HepG2 (cell line): ENCODE results near the gene POSTN. TPM values are rescaled to one million over a fixed set of nuclear protein-coding genes. Genes with fewer than 3 reads are reported as not detected.

Experiments used
- ATAC-seq: fragments of 200-7000 bp; cut with Tn5 transposase; 3 replicates; pipeline ENCODE4 v1.9.1; 2020; ENCODE audit warnings: mild to moderate bottlenecking, moderate library complexity
- BruUV-seq: library from RNA; stranded (reverse); fragments of 400-500 nt; replicated peaks from 2 replicates; lab custom pipeline; 2021; lab: Mats Ljungman, UMichigan
- CTCF ChIA-PET: fragments of 300-600 bp; formaldehyde crosslinking; extraction: SDS; loops from one replicate; lab custom pipeline; 2021; ENCODE audit warnings: low total read pairs, inconsistent platforms, low intra/inter-chr PET ratio; lab: Yijun Ruan, JAX
- POLR2A ChIA-PET: fragments of 350-600 bp; sonication (Branson Sonifier 250); formaldehyde crosslinking; loops from one replicate; lab custom pipeline; 2020; ENCODE audit warnings: antibody characterized with exemption, inconsistent platforms; lab: Yijun Ruan, JAX
- DNase-seq: peaks from one replicate; pipeline ENCODE4 v3.0.0-alpha.2; 2015; ENCODE audit warnings: low spot score
- FAIRE-seq: peaks from 3 replicates; lab custom pipeline; 2011; peaks lifted over from hg19 to GRCh38; lab: Jason Lieb, UNC
- H2AFZ ChIP-seq: one replicate; pipeline ENCODE4 v1.6.1; 2011; ENCODE audit warnings: low read length, inconsistent platforms
- H3K27ac ChIP-seq: fragments of 300-600 bp; 3 replicates; pipeline ENCODE4 v1.8.0; 2011; ENCODE audit warnings: mixed run types, mild to moderate bottlenecking, mixed read lengths, low read length, inconsistent platforms; ENCODE audit not compliant: insufficient read depth; ENCODE audit errors: extremely low read length
- H3K27me3 ChIP-seq, 2 experiments: fragments of 200-600 bp in 1 of 2; 2 replicates in 1 of 2; 3 replicates in 1 of 2; pipeline versions ENCODE4 v1.6.0 to v1.8.0; 2011; ENCODE audit warnings: low read length in 2 of 2, mild to moderate bottlenecking in 2 of 2, moderate library complexity in 2 of 2, inconsistent platforms in 1 of 2; ENCODE audit not compliant: insufficient read depth in 2 of 2, control insufficient read depth in 1 of 2
- H3K36me3 ChIP-seq, 2 experiments: fragments of 200-600 bp in 1 of 2; replicated peaks in 1 of 2; 2 replicates in 1 of 2; 3 replicates in 1 of 2; pipeline versions ENCODE4 v1.5.1 to v1.8.0; 2011; ENCODE audit warnings: low read length in 2 of 2, inconsistent platforms in 1 of 2; ENCODE audit not compliant: insufficient read depth in 2 of 2, control insufficient read depth in 1 of 2
- H3K4me1 ChIP-seq: 2 replicates; pipeline ENCODE4 v1.5.1; 2012; ENCODE audit warnings: low read length, inconsistent platforms; ENCODE audit not compliant: insufficient read depth
- H3K4me2 ChIP-seq: 2 replicates; pipeline ENCODE4 v1.6.0; 2011; ENCODE audit warnings: low read depth, low read length, inconsistent platforms
- H3K4me3 ChIP-seq, 3 experiments: fragments of 200-600 bp in 1 of 3; sonication (generic), shearing (Covaris generic) in 1 of 3; replicated peaks in 1 of 3; 2 replicates each; pipeline ENCODE4 v1.5.1; 2011 to 2016; ENCODE audit warnings: low read length in 3 of 3, inconsistent platforms in 2 of 3, low read depth in 2 of 3, mild to moderate bottlenecking in 2 of 3, control low read depth in 1 of 3, mixed read lengths in 1 of 3; ENCODE audit not compliant: insufficient read depth in 1 of 3
- H3K79me2 ChIP-seq: one replicate; pipeline ENCODE4 v1.6.1; 2011; ENCODE audit warnings: low read length, inconsistent platforms; ENCODE audit not compliant: insufficient read depth
- H3K9ac ChIP-seq: 2 replicates; pipeline ENCODE4 v1.6.0; 2011; ENCODE audit warnings: mild to moderate bottlenecking, low read depth, low read length, inconsistent platforms; ENCODE audit not compliant: insufficient read depth
- H3K9me3 ChIP-seq: 2 replicates; pipeline ENCODE4 v1.5.1; 2012; ENCODE audit warnings: mild to moderate bottlenecking, low read length
- H4K20me1 ChIP-seq: 2 replicates; pipeline ENCODE4 v1.6.0; 2011; ENCODE audit warnings: inconsistent platforms, mild to moderate bottlenecking, low read length, moderate library complexity; ENCODE audit not compliant: insufficient read depth
- CTCF ChIP-seq: sonication (generic); formaldehyde crosslinking; IDR thresholded peaks from 2 replicates; pipeline ENCODE4 v1.5.0; 2020; ENCODE audit warnings: mild to moderate bottlenecking, missing genetic modification reagents, moderate library complexity
- E2F5 ChIP-seq: sonication (generic); formaldehyde crosslinking; conservative IDR thresholded peaks from 2 replicates; pipeline ENCODE4 v1.4.0; 2020; ENCODE audit warnings: missing genetic modification reagents
- GTF3A ChIP-seq: sonication (generic); formaldehyde crosslinking; conservative IDR thresholded peaks from 2 replicates; pipeline ENCODE4 v1.4.0; 2020; ENCODE audit warnings: mild to moderate bottlenecking, missing genetic modification reagents
- HDAC1 ChIP-seq: sonication (generic); formaldehyde crosslinking; IDR thresholded peaks from 2 replicates; pipeline ENCODE4 v1.5.1; 2020; ENCODE audit warnings: mild to moderate bottlenecking, missing genetic modification reagents
- HDAC6 ChIP-seq: fragments of 200-600 bp; sonication (generic); IDR thresholded peaks from 2 replicates; pipeline ENCODE4 v1.7.0; 2017; ENCODE audit warnings: mild to moderate bottlenecking, antibody characterized with exemption, low read length, low read depth
- PITX1 ChIP-seq: sonication (generic); formaldehyde crosslinking; IDR thresholded peaks from 2 replicates; pipeline ENCODE4 v1.5.1; 2020; ENCODE audit warnings: mild to moderate bottlenecking, missing genetic modification reagents
- SOX5 ChIP-seq: IDR thresholded peaks from 2 replicates; pipeline ENCODE4 v1.6.1; 2016; ENCODE audit warnings: borderline replicate concordance
- TBX2 ChIP-seq: sonication (generic); formaldehyde crosslinking; IDR thresholded peaks from 2 replicates; pipeline ENCODE4 v1.5.0; 2020; ENCODE audit warnings: missing genetic modification reagents, mild to moderate bottlenecking, borderline replicate concordance
- THAP7 ChIP-seq: sonication (generic); formaldehyde crosslinking; IDR thresholded peaks from 2 replicates; pipeline ENCODE4 v1.8.1; 2023; ENCODE audit warnings: mild to moderate bottlenecking, missing genetic modification reagents
- ZBTB8A ChIP-seq: sonication (generic); formaldehyde crosslinking; IDR thresholded peaks from 2 replicates; pipeline ENCODE4 v1.4.0; 2020; ENCODE audit warnings: mild to moderate bottlenecking, low read depth, missing genetic modification reagents, borderline replicate concordance
- ZNF335 ChIP-seq: sonication (generic); formaldehyde crosslinking; IDR thresholded peaks from 2 replicates; pipeline ENCODE4 v1.4.0; 2020; ENCODE audit warnings: missing genetic modification reagents
- ZNF790 ChIP-seq: sonication (generic); formaldehyde crosslinking; IDR thresholded peaks from 2 replicates; pipeline ENCODE4 v1.8.0; 2022; ENCODE audit warnings: missing genetic modification reagents, mild to moderate bottlenecking, borderline replicate concordance
- WGBS: methylation state at CpG from one replicate; pipeline ENCODE4 v1.1.6; 2017; ENCODE audit warnings: low lambda C conversion rate; 5-methylcytosine and 5-hydroxymethylcytosine counted together
- in situ Hi-C: cut with HindIII; loops from 2 replicates; pipeline ENCODE4 v1.10.0; 2017; ENCODE audit warnings: low pct_unique_long_range_greater_than_20kb; ENCODE audit not compliant: extremely low pct_ligation_motif_present
- intact Hi-C: fragments of 100-400 bp; cut with micrococcal nuclease; formaldehyde crosslinking; loops from one replicate; pipeline ENCODE4 v1.10.0; 2022; ENCODE audit not compliant: unreplicated experiment
- polyA plus RNA-seq, 8 experiments: library from polyadenylated mRNA; depleted of rRNA in 3 of 8; stranded (reverse) in 7 of 8; unstranded in 1 of 8; fragments of >200 nt; fragmentation: Illumina TruSeq in 4 of 8; extraction: Trizol in 4 of 8; gene quantifications; 2 replicates each; pipeline versions ENCODE4 v1.2.1 to v1.2.3, GENCODE V29; 2011 to 2016; ENCODE audit warnings: low read depth in 4 of 8, missing spikeins in 1 of 8, mixed read lengths in 1 of 8; ENCODE audit not compliant: insufficient read depth in 1 of 8
- total RNA-seq, 5 experiments: library from RNA; depleted of rRNA; stranded (reverse); fragments of >200 nt; fragmentation: Illumina TruSeq; extraction: Trizol; gene quantifications; 2 replicates each; pipeline ENCODE4 v1.2.3, GENCODE V29; 2016; ENCODE audit warnings: low read depth in 1 of 5

The POSTN gene
- total and polyA plus RNA-seq, 2 of the 13 experiments (the other 11 are each of a cell fraction or from before 2014, with no cell fraction given), result not detected

DNA sequence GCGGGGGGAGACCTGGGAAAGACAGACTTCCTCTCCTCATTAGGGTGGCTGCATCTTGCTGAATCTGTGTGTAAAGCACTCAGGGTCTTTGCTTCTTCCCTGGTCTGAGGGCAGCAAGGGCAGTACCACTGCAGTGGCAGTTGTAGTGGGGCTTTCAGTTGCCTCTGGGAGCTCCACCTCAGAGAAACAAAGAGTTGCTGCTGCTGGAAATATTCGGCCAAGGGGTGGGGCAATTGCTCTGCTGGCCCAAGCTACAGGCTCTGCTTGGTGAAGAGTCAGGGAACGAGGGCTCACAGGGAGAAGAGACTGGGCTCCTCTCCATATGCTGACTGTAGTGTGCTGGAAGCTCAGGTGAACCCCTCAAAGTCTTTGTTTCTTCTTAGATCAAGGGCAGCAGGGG lies 52.5 kb downstream of the POSTN start:
- Histone ChIP-seq H3K9ac (no peak overlapping the region), H4K20me1 (no peaks in the 10 kb centered on the region), H3K4me3 (no peak overlapping the region), H3K4me2 (no peak overlapping the region), H2AFZ (no peak overlapping the region), H3K27ac (no peak overlapping the region), H3K79me2 (no peaks in the 10 kb centered on the region), H3K4me1 (no peaks in the 10 kb centered on the region), H3K36me3 (no peaks in the 10 kb centered on the region), H3K27me3 (no peaks in the 10 kb centered on the region), H3K9me3 (peaks cover 16% of the 10 kb centered on the region)
- in situ Hi-C loops, result no loop called here
- DNase-seq, result no peak
- ATAC-seq, result no peak
- POLR2A ChIA-PET, result no interaction called here
- 0% methylated on average over 1 of the region's 3 CpGs for WGBS
- intact Hi-C loops, result no loop called here
- no peak for FAIRE-seq
- CTCF ChIA-PET, result no interaction called here
- no TSS peak for BruUV-seq
- no peak for TF ChIP-seq TBX2
- no peak for TF ChIP-seq HDAC6
- TF ChIP-seq PITX1 (CRISPR knock-in tag), result no peak
- TF ChIP-seq E2F5 (CRISPR knock-in tag), result no peak
- TF ChIP-seq ZBTB8A, result no peak
- TF ChIP-seq THAP7 (CRISPR knock-in tag), result no peak
- no peak for TF ChIP-seq SOX5 (CRISPR knock-in tag)
- TF ChIP-seq ZNF335 (CRISPR knock-in tag), result no peak

DNA sequence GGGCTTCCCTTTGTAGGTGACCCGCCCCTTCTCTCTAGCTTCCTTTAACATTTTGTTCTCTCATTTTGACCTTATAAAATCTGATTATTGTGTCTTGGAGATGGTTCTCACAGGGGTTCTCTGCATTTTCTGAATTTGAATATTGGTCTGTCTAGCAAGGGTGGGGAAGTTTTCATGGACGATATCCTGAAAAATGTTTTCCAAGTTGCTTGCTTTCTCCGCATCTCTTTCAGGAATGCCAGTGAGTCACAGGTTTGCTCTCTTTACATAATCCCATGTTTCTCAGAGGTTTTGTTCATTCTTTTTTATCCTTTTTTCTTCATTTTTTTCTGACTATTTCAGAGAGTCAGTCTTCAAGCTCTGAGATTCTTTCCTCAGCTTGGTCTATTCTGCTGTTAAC lies 53.6 kb downstream of the POSTN start:
- Histone ChIP-seq H3K27ac (no peak overlapping the region), H3K9me3 (peaks cover 15% of the 10 kb centered on the region), H3K4me3 (no peak overlapping the region), H3K9ac (no peak overlapping the region), H3K79me2 (no peaks in the 10 kb centered on the region), H3K4me1 (no peaks in the 10 kb centered on the region), H2AFZ (no peak overlapping the region), H4K20me1 (no peaks in the 10 kb centered on the region), H3K4me2 (no peak overlapping the region), H3K27me3 (no peaks in the 10 kb centered on the region), H3K36me3 (no peaks in the 10 kb centered on the region)
- no peak for FAIRE-seq
- WGBS, result 15% methylated on average over 3 of the region's 3 CpGs
- in situ Hi-C loops, result no loop called here
- DNase-seq, result no peak
- TF ChIP-seq ZNF790 (CRISPR knock-in tag) (no peak), GTF3A (CRISPR knock-in tag) (no peak), CTCF (no peak), HDAC1 (CRISPR knock-in tag) (no peak)
- no TSS peak for BruUV-seq
- POLR2A ChIA-PET, result no interaction called here
- no peak for ATAC-seq
- CTCF ChIA-PET, result no interaction called here
- intact Hi-C loops, result no loop called here
